Femur (tissue), 1 donor: ENCODE measurements around the gene DPYSL5.

Experiments
- DNase-seq: peaks from one replicate; pipeline ENCODE4 v3.0.0-alpha.2; 2017

Gene DPYSL5

DNA sequence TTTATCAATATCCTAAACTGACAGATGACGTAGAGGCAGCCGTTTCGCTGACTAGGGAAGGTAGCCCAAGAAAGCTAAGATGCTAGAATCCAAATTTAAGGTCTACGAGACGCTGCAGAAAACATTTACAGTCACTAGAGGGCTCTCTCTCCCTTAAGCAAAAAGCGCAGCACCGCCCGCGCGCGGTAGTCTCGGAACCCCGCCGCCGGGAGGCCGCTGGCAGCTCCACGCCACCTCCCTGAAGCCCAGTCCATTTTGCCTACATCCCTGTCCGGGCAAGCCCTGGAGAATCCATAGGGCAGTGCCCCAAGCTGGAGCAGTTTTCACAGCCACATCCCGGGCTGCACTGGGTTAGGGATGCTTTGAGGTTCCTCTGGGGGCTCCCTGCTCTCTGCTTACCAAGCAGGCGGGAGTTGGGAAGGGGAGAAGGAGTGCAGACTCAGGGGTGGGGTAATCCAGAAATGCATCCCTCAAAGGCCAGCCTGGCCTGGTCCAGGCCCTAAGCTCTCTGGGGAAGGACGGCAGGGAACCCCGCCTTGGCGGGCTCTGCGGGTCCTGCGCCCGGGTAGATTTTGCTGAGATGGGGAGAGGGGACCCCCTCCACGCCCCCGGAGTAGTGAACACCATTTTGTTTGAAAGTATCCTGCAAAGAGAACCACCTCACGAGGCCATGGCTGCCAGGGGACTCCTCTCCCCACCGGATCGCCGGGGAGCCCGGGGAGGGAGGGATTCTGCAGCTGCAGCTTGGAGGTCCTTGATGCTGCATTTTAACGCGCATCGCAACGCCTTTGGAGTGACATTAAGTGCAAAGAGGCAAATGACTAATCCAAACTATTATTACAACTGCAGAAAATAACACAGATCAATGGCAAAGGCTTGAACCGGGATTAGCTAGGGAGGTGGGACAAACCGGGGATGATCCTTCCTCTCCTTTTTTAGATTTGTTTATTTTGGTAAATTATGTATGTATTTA is 1.3 kb upstream of the DPYSL5 start:
- peak; percentile 73 for DNase-seq

GRCh38 chr2:26847307-26847654 is 651 bp upstream of the DPYSL5 start:
- DNase-seq = no peak

DNA sequence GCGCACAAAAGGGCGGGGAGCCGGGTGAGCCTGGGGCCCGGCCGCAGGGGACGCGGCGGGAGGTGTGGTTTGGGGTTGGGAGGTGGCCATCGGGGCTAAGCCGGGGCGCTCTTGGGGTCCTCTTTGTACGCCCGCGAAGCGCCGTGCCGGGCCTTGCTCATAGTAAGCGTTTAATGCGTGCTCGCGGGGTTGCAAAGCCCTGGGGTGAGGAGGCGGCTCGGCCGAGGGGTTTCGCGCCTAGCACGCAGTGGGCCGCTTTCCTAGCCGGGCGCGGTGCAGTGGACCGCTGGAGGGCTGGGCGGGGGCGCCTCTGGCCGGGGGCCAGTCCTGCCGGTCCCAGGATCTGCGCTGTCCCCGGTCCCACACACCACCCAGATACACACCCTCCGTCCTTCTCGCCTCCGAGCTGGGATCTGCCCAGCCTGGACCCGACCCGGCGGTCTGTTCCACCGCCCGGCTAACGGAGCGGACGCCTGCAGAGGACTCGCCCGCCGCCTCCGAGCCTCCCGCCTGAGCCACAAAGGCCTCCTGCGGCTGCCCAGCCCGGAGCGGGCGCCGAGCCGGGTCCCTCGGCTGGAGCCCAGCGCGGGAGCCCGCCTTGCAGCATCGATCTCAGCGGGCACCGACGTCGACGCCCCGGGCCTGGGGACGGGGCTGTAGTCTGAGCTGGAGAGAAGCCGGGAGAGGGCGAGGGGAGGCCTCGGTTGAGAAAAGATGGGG is 564 bp downstream of the DPYSL5 start:
- DNase-seq = peak; percentile 27

DNA sequence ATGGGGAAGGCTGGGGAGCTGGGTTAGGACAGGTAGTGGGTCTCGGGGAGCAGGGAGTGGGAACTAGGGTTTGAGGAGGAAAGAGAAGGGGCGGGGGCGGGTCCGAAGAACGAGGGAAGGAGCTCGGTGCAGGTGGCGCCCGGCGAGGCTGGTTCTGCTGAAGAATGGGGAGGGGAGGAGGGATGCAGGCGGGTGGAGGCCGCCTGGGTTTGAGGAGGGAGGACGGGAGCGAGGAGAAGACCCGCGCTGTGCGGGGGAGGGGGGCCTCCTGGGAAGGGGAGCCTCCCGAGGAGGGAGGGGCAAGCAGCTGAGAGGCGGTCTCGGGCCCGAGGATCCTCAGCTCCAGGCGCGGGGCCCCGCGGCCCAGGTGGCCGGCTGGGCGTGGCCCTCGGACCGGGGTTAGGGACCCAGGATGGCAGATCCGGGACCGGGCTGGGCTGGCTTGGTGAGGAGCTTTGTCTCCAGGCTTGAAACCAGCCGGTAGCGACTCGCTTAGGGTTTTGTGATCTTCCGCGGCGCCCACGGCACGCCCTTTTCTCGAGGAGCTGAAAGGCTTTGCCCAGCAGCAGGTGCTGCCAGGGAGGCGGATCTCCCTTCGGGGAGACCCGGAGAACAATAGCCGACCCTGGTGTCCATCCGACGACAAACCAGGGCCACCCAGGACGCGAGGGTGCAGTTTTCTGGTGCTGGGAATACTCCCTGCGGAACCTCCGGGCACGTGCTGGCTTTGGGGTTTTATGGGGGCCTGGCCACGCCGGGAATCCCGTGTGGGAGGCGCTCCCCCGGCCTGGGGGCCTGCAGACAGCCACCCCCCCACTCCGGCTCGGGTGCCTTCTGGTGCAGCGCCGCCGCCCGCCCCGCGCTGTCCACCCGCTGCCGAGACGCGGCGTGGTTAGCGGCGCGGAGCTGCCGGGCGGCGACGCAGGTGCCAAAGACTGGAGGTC is 1.4 kb downstream of the DPYSL5 start:
- DNase-seq = no peak

DNA sequence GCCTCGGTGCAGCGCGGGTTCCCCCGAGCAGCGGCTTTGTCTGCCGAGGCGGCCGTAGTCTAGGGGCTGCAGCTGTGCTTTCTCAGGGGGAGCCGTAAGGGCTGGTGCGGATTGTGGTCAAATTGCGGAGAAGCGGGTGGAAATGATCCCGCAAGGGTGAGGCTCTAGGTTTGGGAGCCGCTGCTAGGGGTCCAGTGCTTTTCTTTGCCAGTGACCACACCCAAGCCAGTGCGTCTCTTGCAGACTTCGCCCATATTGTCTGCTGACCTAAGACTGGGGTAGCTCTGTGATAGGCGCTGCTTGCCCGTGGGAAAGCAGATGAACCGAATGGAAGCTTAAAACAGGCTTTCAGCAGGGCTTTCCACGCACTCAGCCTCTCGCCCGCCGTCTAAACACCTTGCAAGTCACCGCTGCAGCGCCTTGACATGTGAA is 2.1 kb downstream of the DPYSL5 start:
- DNase-seq = no peak

DNA sequence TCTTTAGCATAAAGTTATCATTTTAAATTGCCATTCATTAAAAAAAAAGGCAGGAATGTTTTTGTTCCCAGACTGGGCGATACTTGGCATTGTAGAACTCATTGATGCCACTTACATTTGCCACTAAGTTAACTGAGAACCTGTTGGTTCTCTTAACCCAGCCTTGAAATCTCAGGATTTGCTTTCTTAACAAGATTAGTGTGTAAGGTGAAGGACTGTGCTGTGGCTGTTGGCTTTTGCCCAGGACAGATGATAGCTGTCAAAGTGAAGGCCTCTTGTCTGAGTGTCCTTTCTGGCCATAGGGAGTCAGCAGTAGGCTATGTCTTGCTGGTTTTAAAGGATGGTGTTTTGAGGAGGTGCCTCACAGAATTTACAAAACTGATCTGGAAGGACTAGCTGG is 2.6 kb downstream of the DPYSL5 start:
- no peak for DNase-seq

GRCh38 chr2:26852405-26853306 is 4.7 kb downstream of the DPYSL5 start:
- peak; percentile 67 for DNase-seq

DNA sequence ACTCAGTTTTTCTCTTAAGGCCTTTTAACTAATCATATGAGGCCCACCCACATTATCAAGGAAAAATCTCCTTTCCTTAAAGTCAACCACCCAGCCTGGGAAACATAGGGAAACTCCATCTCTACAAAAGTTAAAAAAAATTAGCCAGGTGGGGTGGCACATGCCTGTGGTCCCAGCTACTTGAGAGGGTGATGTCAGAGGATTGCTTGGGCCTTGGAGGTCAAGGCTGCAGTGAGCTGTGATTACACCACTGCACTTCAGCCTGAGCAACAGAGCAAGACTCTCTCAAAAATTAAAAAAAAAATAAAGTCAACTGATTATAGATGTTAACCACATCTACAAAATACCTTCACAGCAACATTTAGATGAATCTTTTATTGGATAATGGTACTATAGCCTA is 5.8 kb downstream of the DPYSL5 start:
- no peak for DNase-seq

DNA sequence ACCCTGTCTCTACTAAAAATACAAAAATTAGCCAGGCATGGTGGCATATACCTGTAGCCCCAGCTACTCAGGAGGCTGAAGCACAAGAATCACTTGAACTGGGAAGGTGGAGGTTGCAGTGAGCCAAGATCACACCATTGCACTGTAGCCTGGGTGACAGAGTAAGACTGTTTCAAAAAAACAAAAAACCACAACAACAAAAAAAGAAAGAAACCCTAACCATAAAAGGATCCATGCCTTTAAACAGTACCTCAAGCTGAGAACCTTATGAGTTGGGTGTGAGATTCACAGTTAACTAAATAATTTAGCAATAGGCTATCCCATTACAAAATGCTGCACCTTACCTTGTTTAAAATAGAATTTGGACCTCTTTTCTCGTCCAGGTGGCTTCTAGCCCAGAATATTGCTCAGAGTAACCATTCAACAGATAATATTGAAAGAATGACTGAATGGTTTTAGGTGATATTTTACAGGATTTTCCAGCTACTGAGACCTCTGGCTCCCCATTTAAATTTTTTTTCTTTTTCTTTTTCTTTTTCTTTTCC is 6.4 kb downstream of the DPYSL5 start:
- DNase-seq = no peak

DNA sequence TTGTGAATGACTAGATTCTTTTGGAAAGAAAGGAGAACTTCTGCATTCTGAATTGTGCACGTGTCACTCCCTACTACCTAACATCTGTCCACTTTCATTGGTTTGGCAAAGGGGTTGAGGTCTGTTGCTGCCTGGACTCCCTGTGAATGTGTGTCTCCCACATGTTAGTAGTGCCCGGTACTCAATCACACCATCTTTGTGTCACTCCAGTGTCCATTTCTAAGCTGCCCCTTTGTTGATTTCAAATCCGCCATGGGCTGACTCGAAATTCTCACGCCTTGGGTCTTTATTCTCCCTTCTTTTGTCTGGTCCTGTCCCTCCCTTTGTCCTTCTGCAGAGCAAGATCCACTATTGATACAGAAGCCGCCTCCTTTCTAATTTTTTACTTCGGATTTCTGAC is 7.5 kb downstream of the DPYSL5 start:
- DNase-seq = no peak

- DNase-seq = no peak
Observed at GRCh38 chr2:26859622-26860021, 11.7 kb downstream of the DPYSL5 start.

GRCh38 chr2:26860211-26860850 is 12.4 kb downstream of the DPYSL5 start:
- DNase-seq = no peak

GRCh38 chr2:26861610-26862224 is 13.8 kb downstream of the DPYSL5 start:
- DNase-seq = no peak

- no peak for DNase-seq
Observed at GRCh38 chr2:26864226-26864625, 16.3 kb downstream of the DPYSL5 start.

GRCh38 chr2:26864646-26865045 is 16.7 kb downstream of the DPYSL5 start:
- no peak for DNase-seq

DNA sequence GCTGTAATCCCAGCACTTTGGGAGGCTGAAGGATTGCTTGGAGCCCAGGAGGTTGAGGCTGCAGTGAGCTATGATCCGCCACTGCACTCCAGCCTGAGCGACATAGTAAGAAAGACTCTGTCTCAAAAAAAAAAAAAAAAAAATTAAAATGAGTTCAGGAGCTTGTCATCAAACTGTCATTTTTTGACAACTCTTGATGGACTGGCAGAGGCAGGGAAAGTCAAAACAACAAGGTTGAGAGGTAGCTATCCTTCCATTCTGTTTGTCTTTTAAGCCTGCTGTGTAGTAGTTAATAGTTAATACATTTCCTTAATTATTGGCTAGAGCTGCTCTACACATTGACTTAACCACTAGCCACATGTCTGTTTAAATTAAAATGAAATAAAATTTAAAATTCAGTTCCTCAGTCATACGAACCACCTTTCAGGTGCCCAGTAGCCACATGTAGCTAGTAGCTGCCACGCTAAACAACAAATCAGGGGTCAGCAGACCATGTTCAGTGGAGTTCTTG is 22.7 kb downstream of the DPYSL5 start:
- no peak for DNase-seq

DNA sequence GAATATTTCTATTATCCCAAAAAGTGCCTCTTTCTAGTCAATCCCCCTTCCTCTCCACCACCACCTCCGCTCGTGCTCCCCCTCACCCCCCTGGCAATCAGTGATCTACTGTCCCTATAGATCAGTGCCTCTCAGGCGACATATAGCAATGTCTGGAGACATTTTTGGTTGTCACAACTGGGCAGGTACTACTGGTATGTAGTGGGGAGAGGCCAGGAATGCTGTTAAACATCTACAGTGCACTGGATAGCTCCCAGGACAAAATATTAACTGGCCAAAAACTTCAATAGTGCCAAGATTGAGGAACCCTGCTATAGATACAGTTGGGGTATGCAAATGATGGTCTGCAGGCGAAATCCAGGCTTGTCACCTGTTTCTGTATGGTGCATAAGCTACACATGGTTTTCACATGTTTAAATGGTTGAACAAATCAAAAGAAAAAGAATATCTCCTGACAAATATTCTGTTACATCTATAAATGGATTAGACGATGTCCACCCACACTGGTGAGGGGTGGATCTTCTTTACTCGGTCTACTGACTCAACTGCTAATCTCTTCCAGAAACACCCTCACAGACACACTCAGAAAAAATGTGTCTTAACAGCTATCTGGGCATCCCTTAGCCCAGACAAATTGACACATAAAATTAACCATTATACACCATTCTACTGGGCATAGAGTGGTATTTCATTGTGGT is 25.5 kb downstream of the DPYSL5 start:
- no peak for DNase-seq

GRCh38 chr2:26874514-26874913 is 26.6 kb downstream of the DPYSL5 start:
- no peak for DNase-seq

GRCh38 chr2:26875065-26875634 is 27.2 kb downstream of the DPYSL5 start:
- no peak for DNase-seq
